ENCODE results near the gene MESP2. TPM values are rescaled to one million over a fixed set of nuclear protein-coding genes. Genes with fewer than 3 reads are reported as not detected.

MESP2 gene
- total and polyA plus RNA-seq, 2 experiments from 2014 or later, result 0.30 TPM; not detected in 1

- H3K4me3 ChIP-seq, result no peak overlapping the region
- peak overlapping the region; percentile 98 for H3K4me2 ChIP-seq
- H4K20me1 ChIP-seq (ENCODE audit: insufficient read depth, poor library complexity, severe bottlenecking), result no peaks in the 10 kb centered on the region
- H3K27me3 ChIP-seq, result peaks cover 34% of the 10 kb centered on the region
- H3K27ac ChIP-seq, result peak overlapping the region; percentile 4
- no peak for TF ChIP-seq CTCF (IDR thresholded peaks at IDR 0.05; ENCODE audit: poor library complexity)
- no peak for TF ChIP-seq EZH2phosphoT487 (IDR thresholded peaks at IDR 0.05; ENCODE audit: low read depth, severe bottlenecking, unreplicated experiment)
- TF ChIP-seq EZH2 (IDR thresholded peaks at IDR 0.05; ENCODE audit: borderline replicate concordance), result no peak
- H3K9me2 ChIP-seq (replicated peaks; ENCODE audit: insufficient read depth), result no peaks in the 10 kb centered on the region
- no peaks in the 10 kb centered on the region for H3K79me2 ChIP-seq
- H3K36me3 ChIP-seq (replicated peaks; ENCODE audit: insufficient read depth, low read depth), result no peaks in the 10 kb centered on the region
- DNase-seq (ENCODE audit: low spot score), result no peak
- H2AFZ ChIP-seq, result no peak overlapping the region
- no peaks in the 10 kb centered on the region for H3K9me3 ChIP-seq (ENCODE audit: low read depth)
- peaks cover 6% of the 10 kb centered on the region for H3K4me1 ChIP-seq (ENCODE audit: insufficient read depth)
- 84% methylated on average over 5 of the region's 5 CpGs for WGBS (ENCODE audit: low lambda C conversion rate, missing lambda C conversion rate)
Observed at GRCh38 chr15:89751748-89752147, 24.4 kb upstream of the MESP2 start.

- H3K4me1 ChIP-seq (ENCODE audit: insufficient read depth), result peaks cover 6% of the 10 kb centered on the region
- no peak for DNase-seq (ENCODE audit: low spot score)
- no peak overlapping the region for H3K27ac ChIP-seq
- H3K79me2 ChIP-seq, result no peaks in the 10 kb centered on the region
- no peaks in the 10 kb centered on the region for H4K20me1 ChIP-seq (ENCODE audit: insufficient read depth, poor library complexity, severe bottlenecking)
- H3K4me3 ChIP-seq, result no peak overlapping the region
- TF ChIP-seq EZH2 (IDR thresholded peaks at IDR 0.05; ENCODE audit: borderline replicate concordance), result no peak
- TF ChIP-seq CTCF (IDR thresholded peaks at IDR 0.05; ENCODE audit: poor library complexity), result no peak
- no peak for TF ChIP-seq EZH2phosphoT487 (IDR thresholded peaks at IDR 0.05; ENCODE audit: low read depth, severe bottlenecking, unreplicated experiment)
- H3K9me2 ChIP-seq (replicated peaks; ENCODE audit: insufficient read depth), result no peaks in the 10 kb centered on the region
- H3K27me3 ChIP-seq, result peaks cover 15% of the 10 kb centered on the region
- no peak overlapping the region for H2AFZ ChIP-seq
- no peak overlapping the region for H3K4me2 ChIP-seq
- no peaks in the 10 kb centered on the region for H3K9me3 ChIP-seq (ENCODE audit: low read depth)
- H3K36me3 ChIP-seq (replicated peaks; ENCODE audit: insufficient read depth, low read depth), result no peaks in the 10 kb centered on the region
- WGBS (ENCODE audit: low lambda C conversion rate, missing lambda C conversion rate), result 87% methylated on average over 7 of the region's 7 CpGs
Observed at GRCh38 chr15:89753855-89754254, 22.3 kb upstream of the MESP2 start.

- Histone ChIP-seq H3K9me3 (ENCODE audit: low read depth) (no peaks in the 10 kb centered on the region), H3K9me2 (replicated peaks; ENCODE audit: insufficient read depth) (no peaks in the 10 kb centered on the region), H3K27me3 (peaks cover 8% of the 10 kb centered on the region), H3K79me2 (no peaks in the 10 kb centered on the region), H3K4me2 (no peak overlapping the region), H4K20me1 (ENCODE audit: insufficient read depth, poor library complexity, severe bottlenecking) (no peaks in the 10 kb centered on the region), H3K4me3 (no peak overlapping the region), H3K27ac (no peak overlapping the region), H3K4me1 (ENCODE audit: insufficient read depth) (peaks cover 6% of the 10 kb centered on the region), H3K36me3 (replicated peaks; ENCODE audit: insufficient read depth, low read depth) (no peaks in the 10 kb centered on the region), H2AFZ (no peak overlapping the region)
- WGBS (ENCODE audit: low lambda C conversion rate, missing lambda C conversion rate), result 80% methylated on average over 8 of the region's 8 CpGs
- TF ChIP-seq EZH2phosphoT487 (IDR thresholded peaks at IDR 0.05; ENCODE audit: low read depth, severe bottlenecking, unreplicated experiment), result no peak
- TF ChIP-seq EZH2 (IDR thresholded peaks at IDR 0.05; ENCODE audit: borderline replicate concordance), result no peak
- no peak for TF ChIP-seq CTCF (IDR thresholded peaks at IDR 0.05; ENCODE audit: poor library complexity)
- DNase-seq (ENCODE audit: low spot score), result no peak
Observed at GRCh38 chr15:89754361-89755154, 21.6 kb upstream of the MESP2 start.

Data from hepatocyte (in vitro differentiated cells).